GM12878 (cell line): ENCODE data around the gene MACROD2. TPM values are rescaled to one million over a fixed set of nuclear protein-coding genes. Genes with fewer than 3 reads are reported as not detected.

ENCODE experiments used
- ATAC-seq: fragments of 200-7000 bp; cut with Tn5 transposase; 3 replicates; pipeline ENCODE4 v1.9.1; 2020; ENCODE audit warnings: mild to moderate bottlenecking, moderate library complexity
- BruUV-seq: library from RNA; stranded (reverse); fragments of 400-500 nt; replicated peaks from 2 replicates; lab custom pipeline; 2021; lab: Mats Ljungman, UMichigan
- CTCF ChIA-PET: fragments of 300-600 bp; sonication (Branson Sonifier 250); formaldehyde crosslinking; extraction: SDS; loops from one replicate; lab custom pipeline; 2021; ENCODE audit warnings: inconsistent platforms; lab: Yijun Ruan, JAX
- POLR2A ChIA-PET: fragments of 350-600 bp; formaldehyde crosslinking; extraction: SDS; loops from one replicate; lab custom pipeline; 2021; ENCODE audit warnings: inconsistent platforms; lab: Charles Lee
- RAD21 ChIA-PET: fragments of 300-600 bp; sonication (Branson Sonifier 250); formaldehyde crosslinking; loops from one replicate; lab custom pipeline; 2023; ENCODE audit warnings: antibody characterized with exemption; ENCODE audit not compliant: unreplicated experiment; lab: Charles Lee
- SMC1A ChIA-PET: fragments of 300-600 bp; sonication (Branson Sonifier 250); formaldehyde crosslinking; loops from one replicate; lab custom pipeline; 2023; ENCODE audit not compliant: unreplicated experiment, uncharacterized antibody; lab: Charles Lee
- DNase-seq: peaks from one replicate; pipeline ENCODE4 v3.0.0-alpha.2; 2011; ENCODE audit warnings: low read depth, low spot score
- FAIRE-seq: peaks from 3 replicates; lab custom pipeline; 2011; peaks lifted over from hg19 to GRCh38; lab: Jason Lieb, UNC
- H2AFZ ChIP-seq: 2 replicates; pipeline ENCODE4 v1.6.0; 2011; ENCODE audit warnings: low read depth, low read length, control low read depth; ENCODE audit not compliant: control insufficient read depth
- H3K27ac ChIP-seq: 2 replicates; pipeline ENCODE4 v1.5.1; 2011; ENCODE audit warnings: control low read depth; ENCODE audit not compliant: control insufficient read depth, insufficient read depth
- H3K27me3 ChIP-seq, 2 experiments: replicated peaks in 1 of 2; 2 replicates each; pipeline versions ENCODE4 v1.6.0 to v1.6.1; 2011; ENCODE audit warnings: low read length in 1 of 2; ENCODE audit not compliant: control insufficient read depth in 2 of 2, insufficient read depth in 2 of 2
- H3K36me3 ChIP-seq, 2 experiments: 2 replicates each; pipeline ENCODE4 v1.5.1; 2011; ENCODE audit warnings: low read length in 1 of 2; ENCODE audit not compliant: control insufficient read depth in 2 of 2, insufficient read depth in 2 of 2
- H3K4me1 ChIP-seq: 2 replicates; pipeline ENCODE4 v1.6.1; 2011; ENCODE audit warnings: mild to moderate bottlenecking, low read length, moderate library complexity, mixed read lengths; ENCODE audit not compliant: control insufficient read depth, insufficient read depth
- H3K4me2 ChIP-seq: 2 replicates; pipeline ENCODE4 v1.6.0; 2011; ENCODE audit warnings: control low read depth; ENCODE audit not compliant: control insufficient read depth, insufficient read depth
- H3K4me3 ChIP-seq: fragments of 200-600 bp; sonication (generic); 2 replicates; pipeline ENCODE4 v1.5.1; 2016
- H3K79me2 ChIP-seq: 2 replicates; pipeline ENCODE4 v1.6.0; 2011; ENCODE audit warnings: low read length; ENCODE audit not compliant: control insufficient read depth, insufficient read depth
- H3K9ac ChIP-seq: 2 replicates; pipeline ENCODE4 v1.8.0; 2011; ENCODE audit warnings: low read length, control low read depth, mixed read lengths; ENCODE audit not compliant: control insufficient read depth, insufficient read depth
- H3K9me3 ChIP-seq: replicated peaks from 3 replicates; pipeline ENCODE4 v1.5.1; 2011; ENCODE audit warnings: mild to moderate bottlenecking, low read length; ENCODE audit not compliant: control insufficient read depth, insufficient read depth
- H4K20me1 ChIP-seq: 2 replicates; pipeline ENCODE4 v1.6.0; 2011; ENCODE audit not compliant: control insufficient read depth, insufficient read depth
- CREM ChIP-seq: IDR thresholded peaks from 2 replicates; pipeline ENCODE4 v1.6.1; 2014; ENCODE audit warnings: antibody characterized with exemption, low read depth
- DPF2 ChIP-seq: fragments of 450-650 bp; IDR thresholded peaks from 2 replicates; pipeline ENCODE4 v1.6.1; 2017; ENCODE audit warnings: mild to moderate bottlenecking
- HDAC2 ChIP-seq: fragments of 200-600 bp; sonication (generic); IDR thresholded peaks from 2 replicates; pipeline ENCODE4 v1.6.1; 2017
- NFXL1 ChIP-seq: fragments of 450-650 bp; IDR thresholded peaks from 2 replicates; pipeline ENCODE4 v1.6.1; 2017; ENCODE audit warnings: antibody characterized with exemption, mild to moderate bottlenecking, borderline replicate concordance
- NFYB ChIP-seq: IDR thresholded peaks from 2 replicates; pipeline ENCODE4 v1.6.1; 2011; ENCODE audit warnings: low read depth, mild to moderate bottlenecking, low read length, improper control_type of control experiment, moderate library complexity; ENCODE audit not compliant: insufficient read depth
- RAD51 ChIP-seq: fragments of 450-650 bp; IDR thresholded peaks from 2 replicates; pipeline ENCODE4 v1.6.1; 2016; ENCODE audit warnings: moderate library complexity, mild to moderate bottlenecking, inconsistent platforms
- RELB ChIP-seq: fragments of 450-650 bp; IDR thresholded peaks from 2 replicates; pipeline ENCODE4 v1.6.1; 2017; ENCODE audit warnings: low read depth, mild to moderate bottlenecking, moderate library complexity
- RFX5 ChIP-seq: IDR thresholded peaks from 2 replicates; pipeline ENCODE4 v1.6.1; 2011; ENCODE audit warnings: low read depth, low read length, improper control_type of control experiment
- ZBED1 ChIP-seq: IDR thresholded peaks from 2 replicates; pipeline ENCODE4 v1.6.1; 2016; ENCODE audit warnings: borderline replicate concordance
- ZNF217 ChIP-seq: fragments of 450-650 bp; IDR thresholded peaks from 2 replicates; pipeline ENCODE4 v1.6.1; 2017; ENCODE audit warnings: antibody characterized with exemption, mild to moderate bottlenecking
- WGBS: methylation state at CpG from one replicate; pipeline ENCODE4 v1.1.6; 2016; ENCODE audit warnings: low lambda C conversion rate; ENCODE audit not compliant: insufficient replicate concordance, insufficient coverage; ENCODE audit errors: missing lambda C conversion rate; 5-methylcytosine and 5-hydroxymethylcytosine counted together
- in situ Hi-C: fragments of 300-500 bp; cut with MboI; formaldehyde crosslinking; loops from 9 replicates; pipeline ENCODE4 v1.14.3; 2018; ENCODE audit warnings: mixed read lengths
- intact Hi-C: fragments of 100-400 bp; cut with micrococcal nuclease; formaldehyde crosslinking; loops from one replicate; pipeline ENCODE4 v1.14.2; 2022; ENCODE audit not compliant: unreplicated experiment
- polyA plus RNA-seq, 11 experiments: library from polyadenylated mRNA; depleted of rRNA in 4 of 11; unstranded in 6 of 11; stranded (reverse) in 5 of 11; fragments of >200 nt; fragmentation: Nextera tagmentation in 4 of 11; fragmentation: Illumina TruSeq in 1 of 11; extraction: Ambion mirVana in 4 of 11; extraction: Trizol in 1 of 11; gene quantifications; 1 replicate in 1 of 11; 2 replicates in 10 of 11; pipeline versions ENCODE4 v1.2.1 to v1.2.3, GENCODE V29; 2011 to 2016; ENCODE audit warnings: inconsistent platforms in 2 of 11, missing spikeins in 2 of 11, low read depth in 1 of 11
- total RNA-seq, 4 experiments: library from RNA; depleted of rRNA in 3 of 4; stranded (reverse); fragments of >200 nt in 3 of 4; fragmentation: Illumina TruSeq in 1 of 4; extraction: Trizol in 1 of 4; gene quantifications; 2 replicates each; pipeline versions ENCODE4 v1.2.1 to v1.2.3, GENCODE V29; 2013 to 2021

Gene MACROD2
- total and polyA plus RNA-seq, 10 of the 15 experiments (the other 5 are each of a cell fraction or from before 2014, with no cell fraction given) = 1.1 to 21.5 (median 2.2) TPM

GRCh38 chr20:14030991-14031390, 35.7 kb downstream of the MACROD2 start (continued):
- TF ChIP-seq RELB (no peak), ZNF217 (no peak), RAD51 (no peak)

DNA sequence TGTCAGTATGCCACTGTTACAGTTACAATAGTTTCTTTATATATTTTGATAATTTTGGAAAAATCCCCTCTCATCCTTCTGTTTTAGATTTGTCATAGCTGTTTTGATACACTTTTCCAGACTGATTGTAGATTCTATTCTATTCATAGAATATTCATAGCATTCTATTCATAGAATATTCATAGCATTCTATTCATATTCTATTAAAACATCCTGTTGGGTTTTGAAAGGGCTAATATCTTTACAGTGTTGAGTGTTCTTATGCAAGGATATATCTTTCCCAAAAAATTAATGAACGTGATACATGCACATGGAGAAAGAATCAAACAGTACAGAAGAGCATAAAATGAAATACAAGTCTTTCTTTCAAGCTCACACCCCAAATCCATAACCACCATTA, 38.0 kb downstream of the MACROD2 start:
- no peaks in the 10 kb centered on the region for H3K27me3 ChIP-seq
- H3K36me3 ChIP-seq = no peaks in the 10 kb centered on the region
- TF ChIP-seq RFX5 (no peak), NFYB (no peak), NFXL1 (no peak), ZNF217 (no peak), HDAC2 (no peak), DPF2 (no peak), ZBED1 (no peak), CREM (no peak)
- H3K9me3 ChIP-seq = no peaks in the 10 kb centered on the region
- H3K9ac ChIP-seq = no peak overlapping the region
- ChIA-PET SMC1A (interaction anchor here (1.5 kb wide), 1 partner anchor 10 kb away, joined by 3 read pairs; no protein-coding TSS in a partner anchor), RAD21 (no interaction called here), CTCF (no interaction called here), POLR2A (no interaction called here)
- intact Hi-C loops (no loop called here), in situ Hi-C loops (no loop called here)
- WGBS = 6% methylated on average over 1 of the region's 1 CpG
- H3K79me2 ChIP-seq = no peaks in the 10 kb centered on the region
- FAIRE-seq = no peak
- H2AFZ ChIP-seq = no peak overlapping the region
- no peak for ATAC-seq
- H3K27ac ChIP-seq = no peak overlapping the region
- no peaks in the 10 kb centered on the region for H3K4me1 ChIP-seq
- no peak overlapping the region for H3K4me3 ChIP-seq
- DNase-seq = no peak
- no TSS peak for BruUV-seq
- no peak overlapping the region for H3K4me2 ChIP-seq
- no peaks in the 10 kb centered on the region for H4K20me1 ChIP-seq
